ENCODE data around the gene ERGIC1.
"Not testable (repeated sequence)": the region's sequence is repeated elsewhere in the genome, so short reads cannot be mapped to it uniquely, and the experiment has no call there.

Gene ERGIC1

GRCh38 chr5:172839669-172840431 lies 5.8 kb downstream of the ERGIC1 start:
- no peak overlapping the region for H3K4me3 Mint-ChIP-seq
- H3K36me3 Mint-ChIP-seq (ENCODE audit: insufficient read depth) = peaks cover 20% of the 10 kb centered on the region
- H3K27ac Mint-ChIP-seq = peak overlapping the region in 1 of 2 donors; percentile 73
- no peak for DNase-seq
- ATAC-seq (replicated peaks) = no peak
- no peaks in the 10 kb centered on the region for H3K27me3 Mint-ChIP-seq
- H3K4me1 Mint-ChIP-seq (ENCODE audit: low read depth in 2 of 2) = peaks cover 37 to 43% of the 10 kb centered on the region in 2 donors
- H3K9me3 Mint-ChIP-seq = no peaks in the 10 kb centered on the region

- H3K4me1 Mint-ChIP-seq (ENCODE audit: low read depth in 2 of 2) = peaks cover 39 to 42% of the 10 kb centered on the region in 2 donors
- H3K4me3 Mint-ChIP-seq = no peak overlapping the region
- DNase-seq (no peak), ATAC-seq (replicated peaks) (no peak)
- no peaks in the 10 kb centered on the region for H3K9me3 Mint-ChIP-seq
- H3K36me3 Mint-ChIP-seq (ENCODE audit: insufficient read depth) = peaks cover 17% of the 10 kb centered on the region
- H3K27ac Mint-ChIP-seq = peak overlapping the region in 1 of 2 donors; percentile 73
- no peaks in the 10 kb centered on the region for H3K27me3 Mint-ChIP-seq
Measured at GRCh38 chr5:172840432-172841154, 6.5 kb downstream of the ERGIC1 start.

- no peak overlapping the region for H3K27ac Mint-ChIP-seq
- no peaks in the 10 kb centered on the region for H3K9me3 Mint-ChIP-seq
- no peaks in the 10 kb centered on the region for H3K27me3 Mint-ChIP-seq
- H3K4me3 Mint-ChIP-seq = no peak overlapping the region
- no peak for DNase-seq
- H3K36me3 Mint-ChIP-seq (ENCODE audit: insufficient read depth) = peaks cover 17% of the 10 kb centered on the region
- ATAC-seq (replicated peaks) = no peak
- peaks cover 38 to 41% of the 10 kb centered on the region in 2 donors for H3K4me1 Mint-ChIP-seq (ENCODE audit: low read depth in 2 of 2)
Measured at GRCh38 chr5:172841256-172841655, 7.2 kb downstream of the ERGIC1 start.

- ATAC-seq (replicated peaks) (no peak), DNase-seq (no peak)
- peaks cover 9% of the 10 kb centered on the region for H3K36me3 Mint-ChIP-seq (ENCODE audit: insufficient read depth)
- no peaks in the 10 kb centered on the region for H3K9me3 Mint-ChIP-seq
- H3K27me3 Mint-ChIP-seq = no peaks in the 10 kb centered on the region
- H3K4me3 Mint-ChIP-seq = no peak overlapping the region
- peaks cover 38 to 46% of the 10 kb centered on the region in 2 donors for H3K4me1 Mint-ChIP-seq (ENCODE audit: low read depth in 2 of 2)
- no peak overlapping the region for H3K27ac Mint-ChIP-seq
Measured at GRCh38 chr5:172843825-172844576, 9.9 kb downstream of the ERGIC1 start.

DNA sequence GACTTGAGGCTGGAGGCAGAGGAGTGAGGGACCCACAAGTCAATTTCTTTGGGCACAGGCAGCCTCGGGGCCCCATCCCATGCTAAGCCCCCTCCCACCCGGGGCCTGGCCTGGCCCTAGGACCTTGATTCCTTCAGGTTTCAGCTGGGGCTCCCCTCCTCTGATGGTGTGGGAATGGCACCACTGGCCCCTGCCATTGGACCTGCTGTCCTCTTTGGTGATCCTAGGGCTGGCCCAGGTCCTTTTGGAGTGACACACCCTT lies 10.5 kb downstream of the ERGIC1 start:
- ATAC-seq (replicated peaks) = no peak
- no peaks in the 10 kb centered on the region for H3K9me3 Mint-ChIP-seq
- H3K27ac Mint-ChIP-seq = no peak overlapping the region
- peaks cover 9% of the 10 kb centered on the region for H3K36me3 Mint-ChIP-seq (ENCODE audit: insufficient read depth)
- no peaks in the 10 kb centered on the region for H3K27me3 Mint-ChIP-seq
- peaks cover 41 to 49% of the 10 kb centered on the region in 2 donors for H3K4me1 Mint-ChIP-seq (ENCODE audit: low read depth in 2 of 2)
- no peak for DNase-seq
- H3K4me3 Mint-ChIP-seq = no peak overlapping the region

- Mint-ChIP-seq H3K36me3 (ENCODE audit: insufficient read depth) (peaks cover 14% of the 10 kb centered on the region), H3K9me3 (no peaks in the 10 kb centered on the region), H3K27ac (peak overlapping the region in 1 of 2 donors; percentile 70), H3K4me3 (no peak overlapping the region), H3K4me1 (ENCODE audit: low read depth in 2 of 2) (peaks cover 45 to 49% of the 10 kb centered on the region in 2 donors), H3K27me3 (no peaks in the 10 kb centered on the region)
- no peak for ATAC-seq (replicated peaks)
- DNase-seq = no peak
Measured at GRCh38 chr5:172845154-172845553, 11.1 kb downstream of the ERGIC1 start.

- DNase-seq = no peak
- no peaks in the 10 kb centered on the region for H3K9me3 Mint-ChIP-seq
- no peak for ATAC-seq (replicated peaks)
- no peaks in the 10 kb centered on the region for H3K27me3 Mint-ChIP-seq
- H3K4me3 Mint-ChIP-seq = no peak overlapping the region
- peaks cover 16% of the 10 kb centered on the region for H3K36me3 Mint-ChIP-seq (ENCODE audit: insufficient read depth)
- H3K27ac Mint-ChIP-seq = peak overlapping the region in 1 of 2 donors; percentile 70
- H3K4me1 Mint-ChIP-seq (ENCODE audit: low read depth in 2 of 2) = peaks cover 45 to 48% of the 10 kb centered on the region in 2 donors
Measured at GRCh38 chr5:172845576-172845975, 11.5 kb downstream of the ERGIC1 start.

- Mint-ChIP-seq H3K9me3 (no peaks in the 10 kb centered on the region), H3K27ac (peak overlapping the region in 1 of 2 donors; percentile 70), H3K4me3 (no peak overlapping the region), H3K4me1 (ENCODE audit: low read depth in 2 of 2) (peaks cover 45 to 48% of the 10 kb centered on the region in 2 donors), H3K36me3 (ENCODE audit: insufficient read depth) (peaks cover 16% of the 10 kb centered on the region), H3K27me3 (no peaks in the 10 kb centered on the region)
- ATAC-seq (replicated peaks) (no peak), DNase-seq (no peak)
Measured at GRCh38 chr5:172846249-172846648, 12.2 kb downstream of the ERGIC1 start.

GRCh38 chr5:172846677-172847076 lies 12.6 kb downstream of the ERGIC1 start:
- H3K27me3 Mint-ChIP-seq = no peaks in the 10 kb centered on the region
- H3K9me3 Mint-ChIP-seq = no peaks in the 10 kb centered on the region
- DNase-seq (no peak), ATAC-seq (replicated peaks) (no peak)
- H3K27ac Mint-ChIP-seq = peak overlapping the region in 1 of 2 donors; percentile 57
- no peak overlapping the region for H3K4me3 Mint-ChIP-seq
- peaks cover 43 to 48% of the 10 kb centered on the region in 2 donors for H3K4me1 Mint-ChIP-seq (ENCODE audit: low read depth in 2 of 2)
- H3K36me3 Mint-ChIP-seq (ENCODE audit: insufficient read depth) = peaks cover 16% of the 10 kb centered on the region

DNA sequence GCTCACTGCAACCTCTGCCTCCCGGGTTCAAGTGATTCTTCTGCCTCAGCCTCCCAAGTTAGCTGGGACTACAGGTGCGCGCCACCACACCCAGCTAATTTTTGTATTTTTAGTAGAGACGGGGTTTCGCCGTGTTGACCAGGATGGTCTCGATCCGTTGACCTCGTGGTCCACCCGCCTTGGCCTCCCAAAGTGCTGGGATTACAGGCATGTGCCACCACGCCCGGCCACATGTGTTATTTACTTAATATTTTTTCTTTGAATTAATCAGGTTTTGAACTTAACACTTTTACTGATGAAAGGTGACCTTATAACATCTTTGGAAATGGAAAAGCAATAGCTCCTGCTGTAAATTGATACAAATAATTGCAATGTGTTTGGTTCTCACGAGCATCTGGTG lies 13.5 kb downstream of the ERGIC1 start:
- H3K27me3 Mint-ChIP-seq; H3K9me3 Mint-ChIP-seq; ATAC-seq (replicated peaks); DNase-seq; H3K4me3 Mint-ChIP-seq: not testable (repeated sequence)
- Mint-ChIP-seq H3K4me1 (ENCODE audit: low read depth in 2 of 2) (peaks cover 45 to 56% of the 10 kb centered on the region in 2 donors), H3K36me3 (ENCODE audit: insufficient read depth) (peaks cover 12% of the 10 kb centered on the region), H3K27ac (peak overlapping the region in 1 of 2 donors; percentile 97)

- H3K9me3 Mint-ChIP-seq = no peaks in the 10 kb centered on the region
- no peaks in the 10 kb centered on the region for H3K27me3 Mint-ChIP-seq
- ATAC-seq (replicated peaks) (no peak), DNase-seq (no peak)
- H3K4me3 Mint-ChIP-seq = peak overlapping the region in 1 of 2 donors; percentile 65
- H3K36me3 Mint-ChIP-seq (ENCODE audit: insufficient read depth) = peaks cover 12% of the 10 kb centered on the region
- peaks cover 51 to 59% of the 10 kb centered on the region in 2 donors for H3K4me1 Mint-ChIP-seq (ENCODE audit: low read depth in 2 of 2)
- H3K27ac Mint-ChIP-seq = peak overlapping the region; percentile 66 to 97
Measured at GRCh38 chr5:172848419-172848818, 14.4 kb downstream of the ERGIC1 start.

DNA sequence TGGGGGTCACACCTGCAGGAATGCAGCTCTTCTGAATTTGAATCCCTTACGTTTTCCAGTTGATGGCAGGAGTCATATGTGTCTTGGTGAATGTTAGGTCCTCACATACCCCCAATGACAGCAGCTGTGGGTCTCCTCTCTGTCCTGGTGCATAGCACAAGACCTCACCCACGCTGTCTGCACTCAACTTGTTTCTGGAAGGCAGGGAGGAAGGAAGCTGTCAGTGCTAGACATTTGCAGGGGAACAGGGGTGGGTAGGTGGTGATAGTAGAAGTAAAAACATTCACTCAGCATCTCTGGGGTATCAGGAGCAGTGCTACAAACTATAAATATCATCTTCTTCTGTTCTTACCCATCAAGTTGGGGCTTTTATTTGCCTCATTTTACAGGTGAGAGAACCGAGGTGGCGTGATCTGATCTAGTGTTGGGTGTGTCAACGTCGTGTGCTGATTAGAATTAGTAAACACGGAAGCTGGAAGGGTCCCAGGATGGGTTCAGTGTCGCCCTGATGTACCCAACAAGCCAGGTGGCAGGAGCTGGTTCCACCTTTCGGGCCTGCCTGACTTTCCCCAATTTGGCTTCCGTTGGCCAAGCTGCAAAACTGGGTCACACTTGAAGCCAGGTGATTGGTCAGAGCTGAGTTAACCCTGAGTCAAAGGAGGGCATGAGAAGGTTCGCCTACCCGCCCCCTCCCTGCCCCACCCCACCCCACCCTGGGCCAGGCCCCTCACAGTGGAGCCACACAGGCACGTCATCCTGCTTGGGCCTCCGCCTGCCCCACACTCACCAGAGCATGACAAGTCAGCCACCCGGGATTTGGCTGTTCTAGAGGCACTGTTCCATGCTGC lies 15.8 kb downstream of the ERGIC1 start:
- peaks cover 59 to 65% of the 10 kb centered on the region in 2 donors for H3K4me1 Mint-ChIP-seq (ENCODE audit: low read depth in 2 of 2)
- H3K9me3 Mint-ChIP-seq = no peaks in the 10 kb centered on the region
- DNase-seq (peak in 2 of 3 experiments; percentile 27 to 40), ATAC-seq (replicated peaks) (peak; percentile 54)
- H3K27ac Mint-ChIP-seq = peak overlapping the region; percentile 66 to 97
- H3K4me3 Mint-ChIP-seq = peak overlapping the region in 1 of 2 donors; percentile 65
- peaks cover 21% of the 10 kb centered on the region for H3K36me3 Mint-ChIP-seq (ENCODE audit: insufficient read depth)
- H3K27me3 Mint-ChIP-seq = no peaks in the 10 kb centered on the region

DNA sequence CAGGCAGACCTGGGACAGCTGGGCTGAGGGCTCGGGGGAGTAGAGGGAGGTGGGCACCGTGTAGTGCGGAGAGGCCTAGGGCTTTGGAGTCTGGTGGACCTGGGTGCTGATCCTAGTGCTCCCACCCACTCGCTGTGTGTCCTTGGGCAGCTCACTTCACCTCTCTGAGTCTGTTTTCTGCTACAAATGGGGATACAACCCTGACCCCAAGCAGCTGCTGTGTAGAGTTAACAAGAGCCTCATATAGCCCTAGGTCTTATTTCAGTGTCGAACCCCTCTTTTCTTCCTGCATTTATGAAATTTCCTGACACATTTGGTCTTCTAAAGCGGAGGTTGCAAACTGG lies 16.4 kb downstream of the ERGIC1 start:
- no peak for DNase-seq
- H3K36me3 Mint-ChIP-seq (ENCODE audit: insufficient read depth) = peaks cover 21% of the 10 kb centered on the region
- no peaks in the 10 kb centered on the region for H3K27me3 Mint-ChIP-seq
- H3K4me1 Mint-ChIP-seq (ENCODE audit: low read depth in 2 of 2) = peaks cover 59 to 65% of the 10 kb centered on the region in 2 donors
- ATAC-seq (replicated peaks) = no peak
- H3K9me3 Mint-ChIP-seq = no peaks in the 10 kb centered on the region
- H3K4me3 Mint-ChIP-seq = no peak overlapping the region
- H3K27ac Mint-ChIP-seq = peak overlapping the region in 1 of 2 donors; percentile 97
